LNCaP clone FGC (cell line): ENCODE measurements around the gene ANKRD40.

Experiments
- DNase-seq: peaks from one replicate; pipeline ENCODE4 v3.0.0-alpha.2; 2011; ENCODE audit warnings: low read depth
- H3K4me3 ChIP-seq: 2 replicates; pipeline ENCODE4 v1.5.1; 2011; ENCODE audit warnings: mild to moderate bottlenecking, low read depth, low read length, control low read depth
- CTCF ChIP-seq: IDR thresholded peaks from 2 replicates; pipeline ENCODE4 v1.5.1; 2012; ENCODE audit warnings: mild to moderate bottlenecking; ENCODE audit not compliant: control insufficient read depth, insufficient read depth; ENCODE audit errors: extremely low read depth

Gene ANKRD40

DNA sequence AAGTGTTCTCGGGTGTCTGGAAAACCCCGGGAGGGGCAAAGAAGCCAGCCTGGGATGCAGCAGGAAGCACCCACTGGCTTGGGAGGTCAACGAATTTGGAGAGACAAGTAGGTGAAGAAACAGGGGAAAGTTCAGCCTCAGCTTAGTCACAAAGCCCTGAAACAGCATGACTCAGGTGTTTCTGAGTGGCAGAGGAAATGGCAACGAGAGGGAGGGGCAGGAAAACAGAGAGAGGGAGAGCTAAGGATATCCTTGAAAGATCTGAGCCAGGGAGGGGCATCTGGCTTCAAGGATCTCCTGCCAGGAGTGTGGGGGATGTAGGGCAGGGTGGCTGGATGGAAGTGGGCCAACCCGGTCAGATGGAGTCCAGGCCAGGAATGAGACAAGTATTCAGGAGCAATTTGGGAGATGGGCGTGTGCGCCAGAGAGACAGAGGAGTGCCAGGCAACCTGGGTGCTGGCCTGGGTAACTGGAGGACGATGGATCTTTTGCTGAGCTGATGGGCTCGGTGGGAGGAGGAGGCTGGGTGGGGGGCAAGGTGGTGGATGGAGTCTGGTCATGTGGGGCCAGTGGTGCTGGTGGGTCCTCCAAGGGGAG is 45.8 kb downstream of the ANKRD40 start:
- H3K4me3 ChIP-seq: no peak overlapping the region
- no peak for TF ChIP-seq CTCF
- DNase-seq: no peak

DNA sequence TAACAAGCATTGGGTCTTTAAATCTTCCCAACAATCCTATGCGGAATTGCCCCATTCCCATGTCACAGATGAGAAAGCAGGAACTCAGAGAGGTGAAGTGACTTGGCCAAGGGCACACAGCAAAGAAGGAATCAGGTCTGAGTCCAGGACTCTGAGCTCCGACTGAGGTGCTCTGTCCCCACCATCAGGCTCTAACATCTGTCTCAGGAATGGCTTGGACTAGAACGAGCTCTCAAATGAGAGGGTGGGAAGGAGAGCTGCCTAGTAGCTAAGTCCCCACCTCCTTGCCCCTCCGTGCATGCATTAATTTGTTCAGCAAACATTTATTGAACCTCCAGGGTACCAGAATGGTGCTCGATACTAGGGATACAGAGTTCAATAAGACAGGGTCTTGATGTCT is 46.4 kb downstream of the ANKRD40 start:
- no peak for TF ChIP-seq CTCF
- no peak overlapping the region for H3K4me3 ChIP-seq
- DNase-seq: no peak

GRCh38 chr17:50660887-50661345 is 46.8 kb downstream of the ANKRD40 start:
- DNase-seq: no peak
- TF ChIP-seq CTCF: no peak
- H3K4me3 ChIP-seq: no peak overlapping the region

DNA sequence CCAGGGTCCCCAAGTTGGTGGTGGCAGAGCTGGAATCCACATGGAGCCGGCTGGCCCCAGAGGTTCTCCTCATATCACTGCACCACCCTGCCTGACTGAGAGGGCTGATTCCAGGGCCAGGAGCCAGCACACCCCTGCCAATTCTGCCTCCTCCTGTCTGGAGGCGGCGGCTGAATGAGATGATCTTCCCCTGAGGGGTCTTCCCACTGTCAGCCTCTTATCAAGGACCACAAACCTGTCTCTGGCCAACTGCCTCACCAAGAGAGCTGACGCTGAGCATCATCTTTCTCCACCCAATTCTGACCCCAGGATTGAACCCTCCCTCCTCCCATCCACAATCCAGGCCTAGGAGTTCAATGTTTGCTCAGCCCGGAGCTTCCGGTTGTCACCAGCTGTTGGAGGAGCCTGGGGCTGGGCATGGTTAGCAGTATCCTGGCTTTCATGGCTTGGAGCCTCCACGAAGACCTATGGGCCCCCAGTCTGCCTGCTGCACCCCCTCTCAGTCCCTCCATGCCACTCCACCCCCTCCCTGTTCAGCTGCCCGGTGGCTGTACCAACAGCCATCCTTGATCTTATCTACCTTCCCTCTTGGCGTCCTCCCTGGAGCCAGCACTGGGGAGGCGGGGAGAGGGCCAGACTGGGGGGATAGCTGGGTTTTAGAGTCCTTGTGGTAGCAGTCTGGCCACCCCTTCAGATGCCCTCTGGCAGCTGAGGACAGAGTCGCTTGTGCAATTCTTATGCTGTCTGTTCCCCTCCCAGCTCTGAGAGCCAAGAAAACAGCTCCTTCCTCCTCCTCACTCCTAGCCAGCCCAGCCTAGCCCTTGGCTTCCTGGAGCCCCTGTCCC is 47.5 kb downstream of the ANKRD40 start:
- no peak for TF ChIP-seq CTCF
- no peak overlapping the region for H3K4me3 ChIP-seq
- no peak for DNase-seq

GRCh38 chr17:50659179-50659578 is 48.5 kb downstream of the ANKRD40 start:
- H3K4me3 ChIP-seq: no peak overlapping the region
- TF ChIP-seq CTCF: no peak
- DNase-seq: no peak

GRCh38 chr17:50658616-50659015 is 49.1 kb downstream of the ANKRD40 start:
- no peak overlapping the region for H3K4me3 ChIP-seq
- no peak for DNase-seq
- no peak for TF ChIP-seq CTCF
